HUDEP-2 (cell line): ENCODE measurements around the gene DCP1A.
A peak's percentile ranks its signal among the peaks of the same experiment; 100 is the strongest.

Experiments
- DNase-seq, 76 experiments: peaks; one replicate each; lab custom pipeline; 2025; ENCODE audit not compliant: unreplicated experiment in 76 of 76; lab: John Stamatoyannopoulos, UW

Gene DCP1A

GRCh38 chr3:53250881-53251605, 96.3 kb downstream of the DCP1A start:
- no peak for DNase-seq

- DNase-seq: no peak
Measured at GRCh38 chr3:53250453-53250852, 96.9 kb downstream of the DCP1A start.

DNA sequence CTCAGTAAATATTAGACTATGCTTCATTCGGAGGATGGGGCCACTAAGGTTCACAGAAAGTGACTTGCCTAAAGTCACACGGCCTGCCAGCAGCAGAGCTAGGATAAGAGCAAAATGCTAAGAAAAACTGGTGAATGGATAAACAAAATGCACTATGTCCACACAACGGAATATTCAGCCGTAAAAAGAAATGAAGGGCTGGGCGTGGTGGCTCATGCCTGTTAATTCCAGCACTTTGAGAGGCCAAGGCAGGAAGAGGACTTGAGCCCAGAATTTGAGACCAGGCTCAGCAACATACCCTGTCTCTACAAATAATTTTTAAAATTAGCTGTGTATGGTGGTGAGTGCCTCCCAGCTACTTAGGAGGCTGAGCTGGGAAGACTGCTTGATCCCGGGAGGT, 99.2 kb downstream of the DCP1A start:
- DNase-seq: no peak

- no peak for DNase-seq
Measured at GRCh38 chr3:53247619-53248018, 99.7 kb downstream of the DCP1A start.

- peak in 71 of 76 experiments; percentile 5 to 78 (median 59) for DNase-seq
Measured at GRCh38 chr3:53244271-53244670, 103.1 kb downstream of the DCP1A start.

DNA sequence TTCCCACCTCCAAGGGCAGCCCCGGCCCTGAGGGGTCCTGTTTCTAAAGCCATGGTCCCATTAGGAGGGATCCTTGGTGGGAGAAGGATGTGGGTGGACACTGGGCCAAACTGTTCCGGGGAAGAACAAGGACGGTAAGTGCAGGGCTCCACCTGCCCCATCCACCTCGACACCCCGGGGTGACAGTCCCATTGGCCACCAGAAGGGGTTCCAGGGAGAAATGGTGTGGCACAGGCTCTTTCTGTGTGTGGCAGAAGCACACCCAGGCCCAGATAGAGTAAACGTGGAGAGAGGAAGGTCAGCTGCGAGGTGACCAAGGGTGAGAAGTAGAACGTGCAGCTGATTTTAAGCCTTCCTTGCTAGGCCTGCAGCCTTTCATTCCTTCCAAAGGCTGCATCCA, 103.6 kb downstream of the DCP1A start:
- DNase-seq: no peak

- peak in 4 of 76 experiments; percentile 6 to 22 (median 12) for DNase-seq
Measured at GRCh38 chr3:53243165-53243564, 104.2 kb downstream of the DCP1A start.

DNA sequence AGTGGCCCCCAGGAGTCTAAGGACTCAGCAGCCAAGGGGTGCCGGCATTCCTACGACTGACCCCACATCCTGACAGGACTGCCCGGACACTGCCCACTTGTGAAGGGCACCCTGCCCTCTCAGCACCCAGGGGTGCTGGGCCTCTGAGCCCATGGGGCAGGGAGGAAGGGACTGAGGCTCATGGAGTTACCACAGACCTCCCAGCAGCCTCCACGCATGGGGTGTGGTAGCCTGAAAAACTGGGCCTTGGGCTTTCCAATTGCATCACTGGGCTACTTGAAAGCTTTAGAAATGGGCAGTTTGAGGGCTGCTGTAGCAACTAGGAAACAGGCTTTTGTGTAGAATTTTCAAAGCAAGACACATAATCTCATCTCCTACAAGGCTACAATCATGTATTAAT, 104.7 kb downstream of the DCP1A start:
- DNase-seq: no peak

GRCh38 chr3:53242155-53242554, 105.2 kb downstream of the DCP1A start:
- DNase-seq: peak in 57 of 76 experiments; percentile 3 to 70 (median 31)

DNA sequence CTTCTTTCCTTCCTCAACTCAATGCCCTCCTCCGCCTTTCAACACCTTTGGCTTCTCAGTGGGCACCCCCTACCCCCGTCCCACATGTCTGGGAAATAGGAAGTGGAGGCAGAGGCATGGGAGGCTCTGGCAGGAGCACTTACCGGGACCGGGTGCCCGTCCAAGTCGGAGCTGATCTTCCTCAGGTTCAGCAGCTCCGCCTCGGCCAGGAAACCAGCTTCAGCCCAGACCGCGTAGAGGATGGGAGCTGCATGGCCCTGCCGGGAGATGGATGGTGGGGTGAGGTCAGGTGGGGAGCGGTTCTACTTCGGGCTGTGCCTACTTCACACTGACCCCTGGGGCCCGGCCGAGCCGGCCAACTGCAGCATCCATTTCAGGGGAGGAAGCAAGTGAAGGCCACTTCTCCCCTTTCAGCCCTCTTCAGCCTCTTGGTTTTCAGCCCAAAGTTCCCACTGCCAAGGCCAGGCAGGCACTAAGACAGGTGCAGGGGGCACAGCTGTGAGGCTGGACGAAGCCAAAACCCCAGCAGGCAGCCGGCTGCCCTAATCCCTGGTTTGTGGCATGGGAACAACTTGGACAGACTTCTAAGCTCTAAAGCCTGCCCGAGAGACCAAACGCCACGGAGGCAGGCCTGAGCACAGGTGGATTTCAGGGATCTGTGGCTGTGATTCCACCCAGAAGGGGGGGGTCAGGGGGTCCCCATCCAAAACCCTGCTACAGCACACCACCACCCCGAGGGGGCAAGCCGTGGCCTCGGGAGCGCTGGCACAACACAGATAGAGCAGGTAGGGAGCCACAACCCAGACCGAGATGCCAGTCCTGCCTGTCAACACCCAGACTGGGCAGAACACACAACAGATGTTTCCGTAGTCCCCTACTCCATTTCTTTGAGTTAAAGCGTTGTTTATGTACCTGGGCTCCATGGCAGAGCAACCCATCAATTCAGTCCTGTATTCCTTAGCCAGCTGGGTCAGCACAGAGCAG, 106.1 kb downstream of the DCP1A start:
- DNase-seq: no peak

GRCh38 chr3:53239800-53240199, 107.5 kb downstream of the DCP1A start:
- no peak for DNase-seq

GRCh38 chr3:53238886-53239285, 108.5 kb downstream of the DCP1A start:
- DNase-seq: no peak

DNA sequence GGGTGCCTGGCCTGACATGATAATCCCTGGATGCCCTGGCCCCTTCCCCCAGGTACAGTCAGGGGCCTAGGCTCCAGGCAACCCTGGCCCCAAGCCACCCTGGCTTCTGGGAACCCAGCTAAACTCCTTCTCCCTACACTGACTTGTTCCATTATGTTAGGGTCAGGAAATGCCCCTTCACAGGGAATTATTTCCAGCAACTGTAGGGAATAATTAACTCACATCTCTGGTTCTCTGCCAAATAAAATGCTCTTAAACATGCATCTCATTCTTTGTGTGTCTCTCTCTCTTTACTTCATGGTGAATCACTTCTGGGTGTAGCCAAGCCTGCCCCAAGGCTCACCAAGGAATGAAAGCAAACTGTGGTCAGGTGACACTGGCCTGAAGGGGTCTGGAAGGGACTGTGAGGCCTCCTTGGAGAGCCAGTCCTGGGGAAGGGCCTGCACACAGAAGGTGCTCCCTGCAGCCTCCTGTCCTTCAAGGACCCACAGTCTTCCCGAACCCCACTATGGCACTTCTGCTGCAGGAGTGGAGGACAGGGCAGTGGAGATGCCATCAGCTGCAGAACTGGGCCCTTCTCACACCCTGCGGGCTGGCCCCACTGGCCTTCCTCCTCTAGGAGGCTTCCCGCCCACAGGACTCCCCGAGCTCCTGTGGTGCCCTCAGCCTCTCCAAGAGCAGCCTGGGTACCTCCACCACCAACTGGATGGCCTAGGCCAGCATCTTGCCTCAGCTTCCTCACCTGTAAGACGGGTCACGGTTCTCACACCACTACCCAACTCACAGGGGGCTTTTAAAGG, 109.1 kb downstream of the DCP1A start:
- DNase-seq: peak in 3 of 76 experiments; percentile 9 to 19 (median 14)

DNA sequence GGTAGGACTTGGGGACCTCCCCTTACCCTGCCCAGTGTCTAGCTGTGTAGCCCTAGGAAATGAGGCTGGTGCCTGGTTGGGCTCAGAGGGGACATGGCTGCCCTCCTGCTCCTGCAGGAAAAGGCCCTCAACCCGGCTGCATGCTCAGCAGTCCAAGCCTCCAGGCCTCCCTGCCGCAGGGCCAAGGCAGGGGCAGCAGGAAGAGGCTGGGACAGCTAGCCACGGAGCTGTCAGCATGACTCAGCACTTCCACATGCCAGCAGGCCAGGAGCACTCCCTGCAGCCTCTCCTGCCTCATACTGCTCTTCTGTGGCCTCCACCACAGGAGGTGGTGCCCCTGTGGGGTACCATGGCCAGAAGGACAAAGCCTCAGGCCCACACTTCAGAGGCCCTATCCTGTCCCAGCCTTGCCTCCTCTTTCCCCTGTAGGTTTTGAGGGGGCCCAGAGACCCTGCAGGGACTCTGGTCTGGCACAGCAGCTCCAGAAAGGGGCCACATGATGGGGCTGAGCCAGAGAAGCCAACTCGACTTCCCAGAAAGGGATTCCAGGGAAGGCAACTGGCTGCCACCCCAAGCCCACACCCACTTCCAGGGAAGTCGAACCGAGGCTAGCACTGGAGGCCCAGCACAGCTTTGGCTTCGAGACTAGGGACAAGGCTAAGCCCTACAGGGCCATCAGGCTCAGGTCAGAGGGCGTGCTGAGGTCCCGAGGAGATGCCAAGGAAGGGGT, 111.1 kb downstream of the DCP1A start:
- DNase-seq: peak in 66 of 76 experiments; percentile 4 to 79 (median 46)

GRCh38 chr3:53235545-53235944, 111.8 kb downstream of the DCP1A start:
- DNase-seq: no peak

GRCh38 chr3:53234841-53235232, 112.5 kb downstream of the DCP1A start:
- DNase-seq: no peak

DNA sequence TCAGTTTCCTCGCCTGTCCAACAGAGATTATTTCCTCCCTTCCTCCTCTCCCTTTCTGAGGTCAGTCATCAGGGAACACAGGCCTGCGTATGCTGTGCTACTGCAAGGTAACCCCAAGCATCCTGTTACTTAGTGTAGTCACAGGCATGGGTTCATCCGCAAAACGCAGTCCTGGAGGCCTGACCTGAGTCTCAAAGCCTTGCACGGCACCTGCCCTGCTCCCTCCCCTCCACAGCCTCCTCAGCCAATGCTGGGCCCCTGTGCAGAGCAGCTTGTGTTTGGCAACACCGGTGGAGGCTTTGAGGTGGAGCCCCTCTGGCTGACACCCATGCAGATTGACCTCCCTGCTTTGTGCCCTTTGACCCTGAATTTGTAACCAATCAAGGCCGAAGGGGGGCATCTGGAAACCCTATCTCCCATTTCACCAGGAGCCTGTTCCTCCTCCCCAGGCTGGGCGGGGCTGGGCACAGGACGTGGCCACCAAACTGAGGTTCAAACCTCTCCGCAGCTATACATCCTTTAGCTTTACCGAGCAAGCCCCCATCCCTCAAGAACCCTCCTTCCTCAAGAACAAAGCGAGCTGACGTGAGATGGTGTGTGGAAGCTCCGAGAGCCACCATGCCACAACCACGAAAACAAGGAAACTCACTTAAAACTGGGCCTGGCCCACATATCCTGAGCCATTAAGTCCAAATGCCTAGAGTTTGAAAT, 113.1 kb downstream of the DCP1A start:
- DNase-seq: no peak
